Measurements from ENCODE around the gene LTC4S.

LTC4S gene

DNA sequence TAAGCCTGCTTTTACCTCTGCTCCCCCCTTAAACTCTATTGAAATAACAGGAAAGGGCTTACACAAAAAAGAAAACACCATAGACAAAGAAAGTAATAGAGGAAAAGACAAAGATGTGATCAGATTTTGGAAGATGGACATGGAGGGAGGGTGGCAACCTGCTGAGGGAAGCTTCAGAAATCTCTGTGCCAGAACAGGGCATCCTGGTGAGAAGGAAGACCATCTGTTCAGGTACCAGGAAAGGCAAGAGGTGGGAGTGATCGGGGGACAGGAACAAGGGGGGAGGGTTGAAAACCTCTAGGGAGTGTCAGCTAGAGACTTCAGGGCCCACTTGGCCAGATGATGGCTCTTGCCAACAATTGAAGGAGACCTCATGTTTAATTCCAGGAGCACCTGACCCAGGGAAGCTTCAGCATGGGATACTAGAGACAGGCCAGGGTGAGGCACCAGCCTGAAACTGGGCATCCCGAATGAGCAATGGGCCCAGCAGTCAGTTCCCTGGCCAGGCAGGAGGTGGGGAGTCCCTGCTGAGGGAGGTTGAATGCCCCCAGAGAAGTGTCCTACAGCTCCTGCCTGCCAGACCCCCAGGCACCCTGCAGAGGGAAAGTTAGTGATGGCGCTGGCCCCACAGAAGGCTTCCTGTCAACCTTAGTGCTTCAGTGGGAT is 35.1 kb downstream of the LTC4S start:
- TF ChIP-seq, protein P1, sequence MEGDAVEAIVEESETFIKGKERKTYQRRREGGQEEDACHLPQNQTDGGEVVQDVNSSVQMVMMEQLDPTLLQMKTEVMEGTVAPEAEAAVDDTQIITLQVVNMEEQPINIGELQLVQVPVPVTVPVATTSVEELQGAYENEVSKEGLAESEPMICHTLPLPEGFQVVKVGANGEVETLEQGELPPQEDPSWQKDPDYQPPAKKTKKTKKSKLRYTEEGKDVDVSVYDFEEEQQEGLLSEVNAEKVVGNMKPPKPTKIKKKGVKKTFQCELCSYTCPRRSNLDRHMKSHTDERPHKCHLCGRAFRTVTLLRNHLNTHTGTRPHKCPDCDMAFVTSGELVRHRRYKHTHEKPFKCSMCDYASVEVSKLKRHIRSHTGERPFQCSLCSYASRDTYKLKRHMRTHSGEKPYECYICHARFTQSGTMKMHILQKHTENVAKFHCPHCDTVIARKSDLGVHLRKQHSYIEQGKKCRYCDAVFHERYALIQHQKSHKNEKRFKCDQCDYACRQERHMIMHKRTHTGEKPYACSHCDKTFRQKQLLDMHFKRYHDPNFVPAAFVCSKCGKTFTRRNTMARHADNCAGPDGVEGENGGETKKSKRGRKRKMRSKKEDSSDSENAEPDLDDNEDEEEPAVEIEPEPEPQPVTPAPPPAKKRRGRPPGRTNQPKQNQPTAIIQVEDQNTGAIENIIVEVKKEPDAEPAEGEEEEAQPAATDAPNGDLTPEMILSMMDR (IDR thresholded peaks at IDR 0.05; ENCODE audit: insufficient read depth, low read length): no peak
- TF ChIP-seq SPI1 (IDR thresholded peaks at IDR 0.05; ENCODE audit: borderline replicate concordance, low read depth): no peak
- TF ChIP-seq, protein P2, sequence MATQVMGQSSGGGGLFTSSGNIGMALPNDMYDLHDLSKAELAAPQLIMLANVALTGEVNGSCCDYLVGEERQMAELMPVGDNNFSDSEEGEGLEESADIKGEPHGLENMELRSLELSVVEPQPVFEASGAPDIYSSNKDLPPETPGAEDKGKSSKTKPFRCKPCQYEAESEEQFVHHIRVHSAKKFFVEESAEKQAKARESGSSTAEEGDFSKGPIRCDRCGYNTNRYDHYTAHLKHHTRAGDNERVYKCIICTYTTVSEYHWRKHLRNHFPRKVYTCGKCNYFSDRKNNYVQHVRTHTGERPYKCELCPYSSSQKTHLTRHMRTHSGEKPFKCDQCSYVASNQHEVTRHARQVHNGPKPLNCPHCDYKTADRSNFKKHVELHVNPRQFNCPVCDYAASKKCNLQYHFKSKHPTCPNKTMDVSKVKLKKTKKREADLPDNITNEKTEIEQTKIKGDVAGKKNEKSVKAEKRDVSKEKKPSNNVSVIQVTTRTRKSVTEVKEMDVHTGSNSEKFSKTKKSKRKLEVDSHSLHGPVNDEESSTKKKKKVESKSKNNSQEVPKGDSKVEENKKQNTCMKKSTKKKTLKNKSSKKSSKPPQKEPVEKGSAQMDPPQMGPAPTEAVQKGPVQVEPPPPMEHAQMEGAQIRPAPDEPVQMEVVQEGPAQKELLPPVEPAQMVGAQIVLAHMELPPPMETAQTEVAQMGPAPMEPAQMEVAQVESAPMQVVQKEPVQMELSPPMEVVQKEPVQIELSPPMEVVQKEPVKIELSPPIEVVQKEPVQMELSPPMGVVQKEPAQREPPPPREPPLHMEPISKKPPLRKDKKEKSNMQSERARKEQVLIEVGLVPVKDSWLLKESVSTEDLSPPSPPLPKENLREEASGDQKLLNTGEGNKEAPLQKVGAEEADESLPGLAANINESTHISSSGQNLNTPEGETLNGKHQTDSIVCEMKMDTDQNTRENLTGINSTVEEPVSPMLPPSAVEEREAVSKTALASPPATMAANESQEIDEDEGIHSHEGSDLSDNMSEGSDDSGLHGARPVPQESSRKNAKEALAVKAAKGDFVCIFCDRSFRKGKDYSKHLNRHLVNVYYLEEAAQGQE (IDR thresholded peaks at IDR 0.05; ENCODE audit: insufficient replicate concordance, low read depth): no peak
- no peak for TF ChIP-seq GABPA (IDR thresholded peaks at IDR 0.05; ENCODE audit: low read depth)
- TF ChIP-seq POLR2AphosphoS5 (IDR thresholded peaks at IDR 0.05; ENCODE audit: low read depth): no peak; the same call in 1 of the 2 replicates
- no peaks in the 10 kb centered on the region for H3K27me3 ChIP-seq (ENCODE audit: insufficient read depth, poor library complexity, severe bottlenecking)
- DNase-seq (ENCODE audit: low read depth in 1 of 2, low spot score in 1 of 2): no peak
- H3K4me3 ChIP-seq (replicated peaks; ENCODE audit: insufficient read depth, low read length): no peak overlapping the region
- H3K27ac ChIP-seq (replicated peaks): no peak overlapping the region

DNA sequence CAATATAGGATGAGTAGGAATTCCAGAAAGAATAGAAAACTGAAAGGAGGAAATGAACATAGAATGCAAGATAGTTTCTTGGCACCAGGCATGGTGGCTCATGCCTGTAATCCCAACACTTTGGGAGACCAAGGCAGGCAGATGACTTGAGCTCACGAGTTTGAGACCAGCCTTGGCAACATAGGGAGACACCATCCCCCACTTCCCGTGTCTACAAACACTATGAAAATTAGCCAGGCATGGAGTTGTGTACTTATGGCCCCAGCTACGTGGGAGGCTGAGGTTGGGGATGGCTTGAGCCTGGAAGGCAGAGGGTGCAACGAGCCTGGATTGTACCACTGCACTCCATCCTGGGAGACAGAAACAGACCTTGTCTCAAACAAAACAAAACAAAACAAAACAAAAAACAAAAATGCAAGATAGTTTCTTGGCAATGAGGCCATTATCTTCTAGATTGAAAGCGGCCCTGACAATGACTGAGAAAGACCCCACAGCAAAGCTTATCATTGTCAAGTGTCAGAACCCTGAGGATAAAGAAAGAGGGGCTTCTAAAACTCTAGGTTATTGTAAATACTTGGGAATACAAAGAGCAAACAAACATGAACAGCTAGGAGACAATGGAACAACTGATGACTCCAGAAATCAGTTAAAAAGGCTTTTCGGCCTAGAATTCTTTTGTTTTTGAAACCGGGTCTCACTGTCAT is 36.1 kb downstream of the LTC4S start:
- TF ChIP-seq, protein P1 (IDR thresholded peaks at IDR 0.05; ENCODE audit: insufficient read depth, low read length): no peak
- TF ChIP-seq GABPA (IDR thresholded peaks at IDR 0.05; ENCODE audit: low read depth) (no peak), SPI1 (IDR thresholded peaks at IDR 0.05; ENCODE audit: borderline replicate concordance, low read depth) (no peak), POLR2AphosphoS5 (IDR thresholded peaks at IDR 0.05; ENCODE audit: low read depth) (no peak)
- TF ChIP-seq, protein P2 (IDR thresholded peaks at IDR 0.05; ENCODE audit: insufficient replicate concordance, low read depth): no peak
- Histone ChIP-seq H3K27ac (replicated peaks) (no peak overlapping the region), H3K4me3 (replicated peaks; ENCODE audit: insufficient read depth, low read length) (no peak overlapping the region), H3K27me3 (ENCODE audit: insufficient read depth, poor library complexity, severe bottlenecking) (no peaks in the 10 kb centered on the region)
- DNase-seq (ENCODE audit: low read depth in 1 of 2, low spot score in 1 of 2): no peak

DNA sequence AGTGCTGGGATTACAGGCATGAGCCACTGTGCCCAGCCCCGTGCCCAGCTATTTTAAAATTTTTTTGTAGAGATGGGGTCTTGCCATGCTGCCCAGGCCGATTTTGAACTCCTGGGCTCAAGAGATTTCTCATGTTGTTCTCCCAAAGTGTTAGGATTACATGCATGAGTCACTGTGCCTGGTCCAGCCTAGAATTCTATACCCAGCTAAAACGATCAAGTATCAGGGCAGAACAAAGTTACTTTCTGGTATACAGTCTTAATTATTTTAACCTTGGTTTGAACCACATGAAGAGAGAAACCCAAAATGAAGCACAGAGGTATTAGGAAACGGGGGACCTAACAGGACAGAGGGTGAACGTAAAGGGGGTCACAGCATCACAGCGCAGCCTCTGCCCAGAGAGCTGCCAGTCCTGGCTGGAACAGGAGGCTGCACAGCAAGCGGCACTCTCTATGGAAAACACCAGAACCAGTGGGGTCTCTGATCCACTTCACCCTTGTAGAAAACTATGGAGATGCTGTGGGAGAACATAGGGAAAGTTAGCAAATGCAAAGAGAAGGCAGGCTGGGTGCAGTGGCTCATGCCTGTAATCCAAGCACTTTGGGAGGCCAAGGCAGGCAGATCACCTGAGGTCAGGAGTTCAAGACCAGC is 37.2 kb downstream of the LTC4S start:
- TF ChIP-seq SPI1 (IDR thresholded peaks at IDR 0.05; ENCODE audit: borderline replicate concordance, low read depth) (no peak), GABPA (IDR thresholded peaks at IDR 0.05; ENCODE audit: low read depth) (no peak), POLR2AphosphoS5 (IDR thresholded peaks at IDR 0.05; ENCODE audit: low read depth) (no peak)
- TF ChIP-seq, protein P1 (IDR thresholded peaks at IDR 0.05; ENCODE audit: insufficient read depth, low read length): no peak
- TF ChIP-seq, protein P2 (IDR thresholded peaks at IDR 0.05; ENCODE audit: insufficient replicate concordance, low read depth): no peak
- DNase-seq (ENCODE audit: low read depth in 1 of 2, low spot score in 1 of 2): no peak
- no peak overlapping the region for H3K4me3 ChIP-seq (replicated peaks; ENCODE audit: insufficient read depth, low read length)
- H3K27ac ChIP-seq (replicated peaks): no peak overlapping the region
- no peaks in the 10 kb centered on the region for H3K27me3 ChIP-seq (ENCODE audit: insufficient read depth, poor library complexity, severe bottlenecking)

Data from HL-60 (cell line).